Stimulated activated naive CD4-positive, alpha-beta T cell treated with Interleukin-2 at 50 U/mL for 16 hours (primary cell): ENCODE measurements around the gene ARL6IP1.

Experiments
- DNase-seq: peaks from one replicate; lab custom pipeline; 2025; lab: John Stamatoyannopoulos, UW

Gene ARL6IP1

GRCh38 chr16:18801145-18801972 is at the start of gene ARL6IP1:
Gene ARL6IP1, minus strand, starts transcription at chr16:18801549. Its CDS starts 83 bp downstream, at chr16:18801466.
- peak; percentile 99 for DNase-seq

GRCh38 chr16:18846416-18846815 is 45.1 kb upstream of the ARL6IP1 start:
- no peak for DNase-seq

GRCh38 chr16:18842565-18842964 is 41.2 kb upstream of the ARL6IP1 start:
- DNase-seq = no peak

GRCh38 chr16:18841833-18842525 is 40.6 kb upstream of the ARL6IP1 start:
- no peak for DNase-seq

GRCh38 chr16:18839555-18839954 is 38.2 kb upstream of the ARL6IP1 start:
- no peak for DNase-seq

GRCh38 chr16:18836702-18837101 is 35.4 kb upstream of the ARL6IP1 start:
- no peak for DNase-seq

GRCh38 chr16:18834864-18835263 is 33.5 kb upstream of the ARL6IP1 start:
- DNase-seq = no peak

GRCh38 chr16:18833707-18834505 is 32.6 kb upstream of the ARL6IP1 start:
- no peak for DNase-seq

GRCh38 chr16:18832613-18833012 is 31.3 kb upstream of the ARL6IP1 start:
- DNase-seq = no peak

GRCh38 chr16:18832006-18832405 is 30.7 kb upstream of the ARL6IP1 start:
- DNase-seq = no peak

GRCh38 chr16:18829251-18829650 is 27.9 kb upstream of the ARL6IP1 start:
- no peak for DNase-seq

- no peak for DNase-seq
These were observed 26.5 kb upstream of the ARL6IP1 start for GRCh38 chr16:18827890-18828289.

- no peak for DNase-seq
These were observed 14.9 kb upstream of the ARL6IP1 start for GRCh38 chr16:18816286-18816685.

- DNase-seq = no peak
These were observed 10.6 kb upstream of the ARL6IP1 start for GRCh38 chr16:18811925-18812324.

GRCh38 chr16:18809165-18809564 is 7.8 kb upstream of the ARL6IP1 start:
- DNase-seq = no peak

GRCh38 chr16:18805257-18805773 is 4.0 kb upstream of the ARL6IP1 start:
- no peak for DNase-seq

GRCh38 chr16:18804540-18804939 is 3.2 kb upstream of the ARL6IP1 start:
- no peak for DNase-seq

- DNase-seq = no peak
These were observed 2.5 kb upstream of the ARL6IP1 start for GRCh38 chr16:18803569-18804462.

- DNase-seq = no peak
These were observed 1.5 kb upstream of the ARL6IP1 start for GRCh38 chr16:18802767-18803343.

GRCh38 chr16:18800775-18801144 is 589 bp downstream of the ARL6IP1 start:
- DNase-seq = no peak

GRCh38 chr16:18800293-18800692 is 1.1 kb downstream of the ARL6IP1 start:
- no peak for DNase-seq
